WTC11 (cell line): ENCODE data around the gene LIMS1.

Experiments
- ATF3 ChIP-seq: sonication (generic); formaldehyde crosslinking; conservative IDR thresholded peaks from 2 replicates; pipeline ENCODE4 v1.8.1; 2022; ENCODE audit warnings: mild to moderate bottlenecking, missing genetic modification reagents
- CTCF ChIP-seq: fragments of 200-600 bp; IDR thresholded peaks from 2 replicates; pipeline ENCODE4 v1.8.0; 2022; ENCODE audit warnings: antibody characterized with exemption
- E2F1 ChIP-seq: sonication (generic); formaldehyde crosslinking; IDR thresholded peaks from 2 replicates; pipeline ENCODE4 v1.8.0; 2022; ENCODE audit warnings: mild to moderate bottlenecking, missing genetic modification reagents
- ELF4 ChIP-seq: sonication (generic); formaldehyde crosslinking; IDR thresholded peaks from 2 replicates; pipeline ENCODE4 v1.8.1; 2022; ENCODE audit warnings: low read depth, mild to moderate bottlenecking, moderate library complexity, missing genetic modification reagents
- MYBL2 ChIP-seq: sonication (generic); formaldehyde crosslinking; IDR thresholded peaks from 2 replicates; pipeline ENCODE4 v1.8.1; 2023; ENCODE audit warnings: mild to moderate bottlenecking, moderate library complexity, missing genetic modification reagents
- STAT6 ChIP-seq: sonication (generic); formaldehyde crosslinking; conservative IDR thresholded peaks from 2 replicates; pipeline ENCODE4 v1.8.1; 2023; ENCODE audit warnings: mild to moderate bottlenecking, low read depth, missing genetic modification reagents, moderate library complexity
- TCF7 ChIP-seq: sonication (generic); formaldehyde crosslinking; IDR thresholded peaks from 2 replicates; pipeline ENCODE4 v1.8.0; 2022; ENCODE audit warnings: mild to moderate bottlenecking, low read depth, missing genetic modification reagents, moderate library complexity

GRCh38 chr2:108564510-108564909 is 30.2 kb downstream of the LIMS1 start:
- TF ChIP-seq CTCF (no peak), TCF7 (no peak), E2F1 (no peak), ATF3 (CRISPR knock-in tag) (no peak), ELF4 (no peak), STAT6 (CRISPR knock-in tag) (no peak), MYBL2 (CRISPR knock-in tag) (no peak)
